Measurements from ENCODE around the gene MYL2.

Gene MYL2

DNA sequence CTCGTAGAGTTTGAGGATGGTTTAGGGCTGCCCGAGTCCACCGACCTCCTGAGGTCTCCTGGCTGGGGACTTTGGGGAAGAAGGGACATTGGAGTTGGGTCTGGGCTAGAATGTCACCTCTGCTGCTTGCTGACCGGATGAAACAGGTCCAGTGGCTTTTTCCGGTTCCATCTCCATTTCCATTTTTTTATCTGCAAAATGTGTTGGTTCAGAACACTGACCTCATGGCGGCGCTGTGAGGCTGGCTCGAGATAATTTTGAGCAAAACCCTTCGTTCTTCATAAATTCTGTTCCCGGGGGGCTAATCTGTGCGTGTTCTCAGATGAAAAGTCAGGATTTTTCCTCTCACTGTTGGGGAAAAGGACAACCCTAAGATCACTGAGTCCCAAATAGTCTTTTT lies 11.7 kb upstream of the MYL2 start:
- ChIA-PET CTCF (no interaction called here), POLR2A (no interaction called here)
- peak; percentile 21 for DNase-seq (ENCODE audit: extremely low spot score)
- TF ChIP-seq SP1 (IDR thresholded peaks at IDR 0.05) = no peak
- TF ChIP-seq FOXK2 (IDR thresholded peaks at IDR 0.05) = no peak
- TF ChIP-seq HDGF (IDR thresholded peaks at IDR 0.05; ENCODE audit: borderline replicate concordance) = no peak
- no peak for TF ChIP-seq ELF4 (IDR thresholded peaks at IDR 0.05)
- no peak for TF ChIP-seq NFRKB (IDR thresholded peaks at IDR 0.05)
- no peak for TF ChIP-seq LEF1 (IDR thresholded peaks at IDR 0.05; ENCODE audit: borderline replicate concordance)
- TF ChIP-seq FOXM1 (IDR thresholded peaks at IDR 0.05; ENCODE audit: borderline replicate concordance) = no peak
- no peak for TF ChIP-seq SUZ12 (IDR thresholded peaks at IDR 0.05)
- no peak for TF ChIP-seq FOXA1 (IDR thresholded peaks at IDR 0.05)
- TF ChIP-seq, protein P1, sequence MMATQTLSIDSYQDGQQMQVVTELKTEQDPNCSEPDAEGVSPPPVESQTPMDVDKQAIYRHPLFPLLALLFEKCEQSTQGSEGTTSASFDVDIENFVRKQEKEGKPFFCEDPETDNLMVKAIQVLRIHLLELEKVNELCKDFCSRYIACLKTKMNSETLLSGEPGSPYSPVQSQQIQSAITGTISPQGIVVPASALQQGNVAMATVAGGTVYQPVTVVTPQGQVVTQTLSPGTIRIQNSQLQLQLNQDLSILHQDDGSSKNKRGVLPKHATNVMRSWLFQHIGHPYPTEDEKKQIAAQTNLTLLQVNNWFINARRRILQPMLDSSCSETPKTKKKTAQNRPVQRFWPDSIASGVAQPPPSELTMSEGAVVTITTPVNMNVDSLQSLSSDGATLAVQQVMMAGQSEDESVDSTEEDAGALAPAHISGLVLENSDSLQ (IDR thresholded peaks at IDR 0.05) = no peak
- no peak for TF ChIP-seq ARNT (IDR thresholded peaks at IDR 0.05)
- no peak for TF ChIP-seq L3MBTL2 (conservative IDR thresholded peaks at IDR 0.05)
- no peak for TF ChIP-seq TARDBP (IDR thresholded peaks at IDR 0.05)
- no peak for TF ChIP-seq CTBP1 (IDR thresholded peaks at IDR 0.05; ENCODE audit: borderline replicate concordance)
- TF ChIP-seq ZNF384 (IDR thresholded peaks at IDR 0.05) = no peak
- TF ChIP-seq BHLHE40 (IDR thresholded peaks at IDR 0.05; ENCODE audit: borderline replicate concordance) = no peak

DNA sequence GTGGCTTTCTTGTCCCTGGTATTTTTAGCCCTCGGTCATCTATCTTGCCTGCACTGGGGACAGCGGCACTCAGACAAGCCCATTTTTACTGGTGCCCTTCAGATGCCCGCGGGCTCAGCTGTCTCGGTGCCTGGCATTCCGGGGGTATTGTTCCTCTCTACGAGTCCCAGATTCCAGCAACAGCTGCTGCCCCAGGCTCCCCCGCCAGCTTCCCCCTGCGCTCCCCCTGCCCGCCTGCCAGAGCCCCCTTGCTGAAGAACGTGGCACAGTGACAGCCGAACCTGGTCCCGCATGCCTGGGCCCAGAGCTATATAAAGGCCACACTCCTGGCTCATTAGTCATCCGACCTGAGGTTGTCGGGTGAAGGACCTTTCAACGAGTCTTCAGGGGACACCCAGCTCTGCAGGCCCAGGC lies 10.9 kb upstream of the MYL2 start:
- TF ChIP-seq L3MBTL2 (conservative IDR thresholded peaks at IDR 0.05) (no peak), HDGF (IDR thresholded peaks at IDR 0.05; ENCODE audit: borderline replicate concordance) (no peak), FOXM1 (IDR thresholded peaks at IDR 0.05; ENCODE audit: borderline replicate concordance) (no peak), FOXK2 (IDR thresholded peaks at IDR 0.05) (no peak), ELF4 (IDR thresholded peaks at IDR 0.05) (no peak), ARNT (IDR thresholded peaks at IDR 0.05) (no peak), CTBP1 (IDR thresholded peaks at IDR 0.05; ENCODE audit: borderline replicate concordance) (no peak), NFRKB (IDR thresholded peaks at IDR 0.05) (no peak), SP1 (IDR thresholded peaks at IDR 0.05) (no peak), LEF1 (IDR thresholded peaks at IDR 0.05; ENCODE audit: borderline replicate concordance) (no peak), ZNF384 (IDR thresholded peaks at IDR 0.05) (no peak), BHLHE40 (IDR thresholded peaks at IDR 0.05; ENCODE audit: borderline replicate concordance) (no peak), TARDBP (IDR thresholded peaks at IDR 0.05) (no peak), SUZ12 (IDR thresholded peaks at IDR 0.05) (no peak), FOXA1 (IDR thresholded peaks at IDR 0.05) (no peak)
- TF ChIP-seq, protein P1 (IDR thresholded peaks at IDR 0.05) = no peak
- no peak for DNase-seq (ENCODE audit: extremely low spot score)
- ChIA-PET POLR2A (no interaction called here), CTCF (no interaction called here)

DNA sequence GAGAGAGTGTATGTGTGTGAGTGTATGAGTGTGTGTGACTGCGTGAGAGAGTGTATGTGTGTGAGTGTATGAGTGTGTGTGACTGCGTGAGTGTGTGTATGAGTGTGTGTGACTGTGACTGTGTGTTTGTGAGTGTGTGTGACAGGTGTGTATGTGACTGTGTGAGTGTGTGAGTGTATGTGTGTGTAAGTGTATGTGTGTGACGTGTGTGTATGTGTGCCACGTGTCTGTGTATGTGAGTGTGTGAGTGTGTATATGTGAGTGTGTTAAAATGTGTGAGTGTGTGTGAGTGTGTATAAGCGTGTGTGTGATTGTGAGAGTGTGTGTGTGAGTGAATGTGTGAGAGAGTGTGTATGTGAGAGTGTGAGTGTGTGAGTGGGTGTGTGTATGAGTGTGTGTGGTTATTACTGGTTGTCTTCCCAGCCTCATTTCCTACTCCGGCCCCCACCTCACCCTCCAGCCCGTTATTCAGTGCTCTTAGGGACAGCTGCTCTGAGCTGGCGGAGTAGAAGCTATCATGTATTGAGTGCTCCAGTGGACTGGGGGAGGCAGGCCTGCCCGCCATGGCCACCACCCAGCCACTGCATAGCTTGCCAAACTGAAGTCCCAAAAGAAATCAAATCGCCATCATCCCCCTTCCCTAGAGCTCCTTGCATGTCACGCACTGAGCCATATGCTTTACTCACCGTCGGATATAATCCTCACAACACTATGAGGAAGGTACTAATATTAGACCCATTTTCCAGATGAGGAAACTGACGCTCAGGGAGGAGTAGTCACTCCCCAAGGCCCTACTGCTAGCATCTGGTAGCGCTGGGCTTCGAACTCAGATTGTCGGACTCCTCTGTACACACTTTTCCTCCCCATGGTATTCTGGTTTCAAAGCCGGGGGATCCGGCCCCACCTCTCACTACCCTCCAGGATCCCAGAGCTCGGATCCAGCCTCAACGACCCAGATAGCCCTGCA lies 10.3 kb upstream of the MYL2 start:
- ChIA-PET POLR2A (no interaction called here), CTCF (no interaction called here)
- TF ChIP-seq L3MBTL2 (conservative IDR thresholded peaks at IDR 0.05) = no peak
- TF ChIP-seq ELF4 (IDR thresholded peaks at IDR 0.05) = no peak
- DNase-seq (ENCODE audit: extremely low spot score) = no peak

DNA sequence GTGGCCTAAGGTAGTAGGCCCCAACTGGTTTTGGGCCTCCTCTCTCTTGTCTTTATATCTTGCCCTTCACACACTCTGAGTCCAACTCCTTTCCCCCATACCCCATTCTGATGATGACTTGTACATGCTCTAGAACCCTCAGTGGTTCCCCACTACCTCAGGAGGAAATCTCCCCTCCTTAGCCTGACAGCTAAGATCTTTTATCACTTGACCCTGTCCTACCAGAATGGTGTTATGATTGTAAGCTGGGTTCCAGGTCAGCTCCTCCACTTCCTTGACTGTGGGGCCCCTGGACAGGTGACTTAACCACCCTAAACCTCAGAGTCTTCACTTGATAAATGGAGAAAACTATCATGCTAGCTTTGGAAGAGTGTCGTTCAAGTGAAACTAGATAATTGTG lies 9.4 kb upstream of the MYL2 start:
- TF ChIP-seq, protein P1 (IDR thresholded peaks at IDR 0.05) = no peak
- no peak for TF ChIP-seq CTBP1 (IDR thresholded peaks at IDR 0.05; ENCODE audit: borderline replicate concordance)
- TF ChIP-seq ARNT (IDR thresholded peaks at IDR 0.05) = no peak
- no peak for TF ChIP-seq FOXM1 (IDR thresholded peaks at IDR 0.05; ENCODE audit: borderline replicate concordance)
- TF ChIP-seq HDGF (IDR thresholded peaks at IDR 0.05; ENCODE audit: borderline replicate concordance) = no peak
- TF ChIP-seq LEF1 (IDR thresholded peaks at IDR 0.05; ENCODE audit: borderline replicate concordance) = no peak
- no peak for TF ChIP-seq NFRKB (IDR thresholded peaks at IDR 0.05)
- no peak for TF ChIP-seq ELF4 (IDR thresholded peaks at IDR 0.05)
- no peak for TF ChIP-seq SP1 (IDR thresholded peaks at IDR 0.05)
- no peak for DNase-seq (ENCODE audit: extremely low spot score)
- ChIA-PET POLR2A (no interaction called here), CTCF (interaction anchor here (0.6 kb wide), 1 partner anchor 77 kb away, joined by 4 read pairs; no protein-coding TSS in a partner anchor)

DNA sequence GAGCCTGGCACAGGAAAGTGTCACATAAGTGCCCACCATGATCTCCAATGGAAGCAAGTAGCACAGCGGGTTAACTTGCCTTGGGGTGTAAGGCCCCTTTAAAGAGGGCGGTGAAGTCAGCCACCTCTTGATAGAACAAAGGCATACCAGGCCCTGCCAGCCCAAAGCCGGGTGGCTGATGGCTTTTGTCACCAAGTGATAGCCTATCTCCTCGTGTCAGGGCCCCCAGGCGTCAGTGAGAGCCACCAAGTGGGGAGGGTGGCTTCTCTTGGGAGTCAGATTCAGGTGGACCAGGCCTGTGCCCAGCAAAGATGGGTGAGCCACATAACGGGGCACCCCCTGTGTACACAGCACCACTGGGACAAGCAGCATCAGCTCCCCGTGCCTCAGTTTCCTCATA lies 8.3 kb upstream of the MYL2 start:
- ChIA-PET POLR2A (no interaction called here), CTCF (interaction anchor here (0.7 kb wide), 1 partner anchor 357 kb away, joined by 3 read pairs; no protein-coding TSS in a partner anchor)
- DNase-seq (ENCODE audit: extremely low spot score) = no peak
- TF ChIP-seq FOXA1 (IDR thresholded peaks at IDR 0.05) (no peak), ARNT (IDR thresholded peaks at IDR 0.05) (no peak), SUZ12 (IDR thresholded peaks at IDR 0.05) (no peak), TARDBP (IDR thresholded peaks at IDR 0.05) (no peak), FOXK2 (IDR thresholded peaks at IDR 0.05) (no peak)

DNA sequence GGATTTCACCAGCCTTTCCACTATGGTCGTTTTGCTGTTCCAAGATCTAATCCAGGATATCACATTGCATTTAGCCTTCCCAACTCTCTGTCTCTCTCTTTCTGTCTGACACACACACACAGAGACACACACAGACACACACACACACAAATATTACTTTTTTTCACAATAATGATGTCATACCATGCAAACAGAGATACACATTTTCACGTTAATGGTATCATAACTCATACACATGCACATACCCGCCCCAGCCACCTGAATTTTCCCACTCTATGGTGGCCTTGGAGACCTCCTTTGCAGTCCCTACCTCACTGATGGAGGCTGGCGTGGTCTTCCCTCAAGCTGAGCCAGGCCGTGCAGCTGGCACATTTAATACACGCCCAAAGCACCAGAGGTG lies 7.2 kb upstream of the MYL2 start:
- ChIA-PET CTCF (no interaction called here), POLR2A (no interaction called here)
- no peak for TF ChIP-seq FOXM1 (IDR thresholded peaks at IDR 0.05; ENCODE audit: borderline replicate concordance)
- no peak for TF ChIP-seq L3MBTL2 (conservative IDR thresholded peaks at IDR 0.05)
- no peak for TF ChIP-seq ELF4 (IDR thresholded peaks at IDR 0.05)
- no peak for TF ChIP-seq LEF1 (IDR thresholded peaks at IDR 0.05; ENCODE audit: borderline replicate concordance)
- no peak for TF ChIP-seq SP1 (IDR thresholded peaks at IDR 0.05)
- TF ChIP-seq CTBP1 (IDR thresholded peaks at IDR 0.05; ENCODE audit: borderline replicate concordance) = no peak
- no peak for TF ChIP-seq BHLHE40 (IDR thresholded peaks at IDR 0.05; ENCODE audit: borderline replicate concordance)
- TF ChIP-seq SUZ12 (IDR thresholded peaks at IDR 0.05) = no peak
- no peak for TF ChIP-seq ARNT (IDR thresholded peaks at IDR 0.05)
- no peak for TF ChIP-seq ZNF384 (IDR thresholded peaks at IDR 0.05)
- TF ChIP-seq, protein P1 (IDR thresholded peaks at IDR 0.05) = no peak
- no peak for TF ChIP-seq TARDBP (IDR thresholded peaks at IDR 0.05)
- no peak for DNase-seq (ENCODE audit: extremely low spot score)

Measured in HEK293T (cell line).